Endothelial cell of umbilical vein (primary cell): ENCODE measurements around the gene ZBTB20. TPM values are rescaled to one million over a fixed set of nuclear protein-coding genes. Genes with fewer than 3 reads are reported as not detected.

Source experiments
- BruUV-seq: library from RNA; stranded (reverse); fragments of 400-500 nt; replicated peaks from 2 replicates; lab custom pipeline; 2021; lab: Mats Ljungman, UMichigan
- CTCF ChIA-PET: fragments of 300-600, 350-600 bp; sonication (Branson Sonifier 250); formaldehyde crosslinking; loops from one replicate; lab custom pipeline; 2021; ENCODE audit warnings: antibody characterized with exemption, inconsistent platforms; lab: Charles Lee
- POLR2A ChIA-PET: fragments of 300-600, 350-600 bp; sonication (Branson Sonifier 250); formaldehyde crosslinking; loops from one replicate; lab custom pipeline; 2021; ENCODE audit warnings: antibody characterized with exemption, inconsistent platforms; lab: Charles Lee
- DNase-seq: peaks from one replicate; pipeline ENCODE4 v3.0.0-alpha.2; 2011; ENCODE audit warnings: low read depth, low spot score
- FAIRE-seq: peaks from 2 replicates; lab custom pipeline; 2011; peaks lifted over from hg19 to GRCh38; lab: Jason Lieb, UNC
- H2AFZ ChIP-seq: 2 replicates; pipeline ENCODE4 v1.6.0; 2012; ENCODE audit warnings: low read depth, low read length, control low read depth, inconsistent platforms
- H3K27ac ChIP-seq: 2 replicates; pipeline ENCODE4 v1.5.1; 2011; ENCODE audit warnings: low read depth, mild to moderate bottlenecking, control low read depth, low read length, moderate library complexity; ENCODE audit not compliant: insufficient read depth
- H3K27me3 ChIP-seq, 2 experiments: 2 replicates each; pipeline versions ENCODE4 v1.6.0 to v1.6.1; 2011; ENCODE audit warnings: low read length in 2 of 2, mixed read lengths in 1 of 2; ENCODE audit not compliant: control insufficient read depth in 2 of 2, insufficient read depth in 2 of 2
- H3K36me3 ChIP-seq, 2 experiments: 2 replicates in 1 of 2; 3 replicates in 1 of 2; pipeline ENCODE4 v1.5.1; 2011; ENCODE audit warnings: low read length in 2 of 2, mild to moderate bottlenecking in 1 of 2, moderate library complexity in 1 of 2; ENCODE audit not compliant: control insufficient read depth in 2 of 2, insufficient read depth in 2 of 2; ENCODE audit errors: extremely low read depth in 1 of 2
- H3K4me1 ChIP-seq: 3 replicates; pipeline ENCODE4 v1.5.1; 2011; ENCODE audit warnings: mild to moderate bottlenecking, low read length; ENCODE audit not compliant: control insufficient read depth, insufficient read depth; ENCODE audit errors: extremely low read depth
- H3K4me2 ChIP-seq: 2 replicates; pipeline ENCODE4 v1.6.1; 2011; ENCODE audit warnings: low read length, control low read depth, mixed read lengths; ENCODE audit not compliant: insufficient read depth
- H3K4me3 ChIP-seq, 3 experiments: fragments of 200-600 bp in 1 of 3; sonication (generic), shearing (Covaris generic) in 1 of 3; replicated peaks in 1 of 3; 2 replicates each; pipeline ENCODE4 v1.5.1; 2011 to 2016; ENCODE audit warnings: control low read depth in 3 of 3, low read length in 3 of 3, mild to moderate bottlenecking in 2 of 3, inconsistent platforms in 1 of 3, low read depth in 1 of 3, moderate library complexity in 1 of 3; ENCODE audit not compliant: insufficient read depth in 1 of 3
- H3K79me2 ChIP-seq: 2 replicates; pipeline ENCODE4 v1.6.0; 2012; ENCODE audit warnings: low read length, inconsistent platforms; ENCODE audit not compliant: control insufficient read depth, insufficient read depth
- H3K9ac ChIP-seq: replicated peaks from 2 replicates; pipeline ENCODE3; 2011; ENCODE audit warnings: low read length, control low read depth; ENCODE audit not compliant: insufficient read depth; ENCODE audit errors: extremely low read depth
- H3K9me1 ChIP-seq: replicated peaks from 3 replicates; pipeline ENCODE4 v1.6.0; 2011; ENCODE audit warnings: mild to moderate bottlenecking, low read length; ENCODE audit not compliant: control insufficient read depth, insufficient read depth; ENCODE audit errors: extremely low read depth
- H3K9me3 ChIP-seq: replicated peaks from 2 replicates; pipeline ENCODE4 v1.5.1; 2012; ENCODE audit warnings: low read length, inconsistent platforms; ENCODE audit not compliant: control insufficient read depth, insufficient read depth
- H4K20me1 ChIP-seq: replicated peaks from 2 replicates; pipeline ENCODE3; 2011; ENCODE audit warnings: mild to moderate bottlenecking, low read length; ENCODE audit not compliant: control insufficient read depth, insufficient read depth; ENCODE audit errors: extremely low read depth
- CTCF ChIP-seq, 2 donors: IDR thresholded peaks; 1 replicate in 1 of 2; 2 replicates in 1 of 2; pipeline ENCODE4 v1.5.1; 2011; ENCODE audit warnings: low read length in 2 of 2, mild to moderate bottlenecking in 2 of 2, moderate library complexity in 2 of 2, control low read depth in 1 of 2, inconsistent platforms in 1 of 2, low read depth in 1 of 2; ENCODE audit not compliant: insufficient read depth in 1 of 2; ENCODE audit errors: extremely low read depth in 1 of 2
- EZH2 ChIP-seq: IDR thresholded peaks from 2 replicates; pipeline ENCODE4 v1.6.1; 2012; ENCODE audit warnings: borderline replicate concordance, low read depth, mild to moderate bottlenecking, moderate library complexity, low read length, inconsistent platforms; ENCODE audit not compliant: severe bottlenecking
- FOS ChIP-seq: IDR thresholded peaks from 2 replicates; pipeline ENCODE4 v1.6.1; 2011; ENCODE audit warnings: mild to moderate bottlenecking, low read length, moderate library complexity, borderline replicate concordance; ENCODE audit not compliant: insufficient read depth
- GATA2 ChIP-seq: IDR thresholded peaks from 2 replicates; pipeline ENCODE4 v1.7.0; 2011; ENCODE audit warnings: low read depth, mild to moderate bottlenecking, moderate library complexity, mixed read lengths, low read length; ENCODE audit not compliant: insufficient read length, insufficient read depth
- MYC ChIP-seq: IDR thresholded peaks from one replicate; pipeline ENCODE4 v1.6.1; 2011; ENCODE audit warnings: mild to moderate bottlenecking, low read depth, low read length
- POLR2AphosphoS5 ChIP-seq: IDR thresholded peaks from 2 replicates; pipeline ENCODE4 v1.6.1; 2012; ENCODE audit warnings: low read depth, mild to moderate bottlenecking, control low read depth, low read length, moderate library complexity; ENCODE audit not compliant: insufficient read depth
- dilution Hi-C: fragments of 300-500 bp; cut with MboI; formaldehyde crosslinking; loops from one replicate; pipeline ENCODE4 v1.15.0; 2019; ENCODE audit warnings: low sequenced_read_pairs; ENCODE audit not compliant: extremely low pct_ligation_motif_present
- intact Hi-C: fragments of 100-400 bp; cut with micrococcal nuclease; formaldehyde crosslinking; loops from one replicate; pipeline ENCODE4 v1.10.0; 2022
- polyA plus RNA-seq, 4 experiments: library from polyadenylated mRNA; depleted of rRNA in 3 of 4; stranded (reverse) in 3 of 4; unstranded in 1 of 4; fragments of >200 nt; gene quantifications; 2 replicates each; pipeline versions ENCODE4 v1.2.1 to v1.2.3, GENCODE V29; 2011 to 2012; ENCODE audit warnings: missing spikeins in 1 of 4
- total RNA-seq: library from RNA; stranded (reverse); gene quantifications from 2 replicates; pipeline ENCODE4 v1.2.3, GENCODE V29; 2021

The ZBTB20 gene
- total and polyA plus RNA-seq, 2 donors (not counting 3 experiments of a cell fraction or from before 2014, with no cell fraction given): 2.1 to 20.5 TPM

DNA sequence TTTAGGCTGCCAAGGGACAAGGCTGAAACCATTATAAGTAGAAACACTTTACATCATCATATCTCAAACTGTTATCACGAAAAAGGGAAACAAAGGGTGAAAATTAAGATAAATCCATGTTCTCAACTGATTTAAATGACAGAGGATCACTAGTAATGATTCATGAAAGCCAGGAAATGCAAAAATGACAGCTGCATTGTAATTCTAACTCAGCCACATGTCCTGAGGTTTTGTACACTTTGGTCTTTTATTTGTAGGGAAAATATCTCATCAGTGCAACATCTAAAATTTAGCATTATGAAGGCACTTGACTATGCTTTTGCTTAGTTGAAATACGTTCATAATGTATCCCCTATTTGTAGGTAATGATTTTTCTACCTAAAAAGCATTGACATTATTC is 473.6 kb downstream of the ZBTB20 start:
- TF ChIP-seq CTCF (IDR thresholded peaks at IDR 0.05; ENCODE audit: extremely low read depth in 1 of 2, insufficient read depth in 1 of 2, low read depth in 1 of 2, low read length in 2 of 2): no peak
- no TSS peak for BruUV-seq
- no peaks in the 10 kb centered on the region for H3K79me2 ChIP-seq
- H2AFZ ChIP-seq: no peak overlapping the region
- dilution Hi-C loops: no loop called here
- ChIA-PET CTCF (interaction anchor here (1.3 to 2.2 kb wide), 3 partner anchors 12 to 19 kb away, joined by 3 to 6 read pairs (median 3); no protein-coding TSS in a partner anchor), POLR2A (no interaction called here)
- intact Hi-C loops: no loop called here
- no peaks in the 10 kb centered on the region for H3K9me1 ChIP-seq
- DNase-seq (no peak), FAIRE-seq (peak; percentile 31)
- no peaks in the 10 kb centered on the region for H3K27me3 ChIP-seq
- H3K27ac ChIP-seq: no peak overlapping the region
- H3K4me2 ChIP-seq: no peak overlapping the region
- no peaks in the 10 kb centered on the region for H3K36me3 ChIP-seq
- H3K4me3 ChIP-seq: no peak overlapping the region
- H3K9me3 ChIP-seq: no peaks in the 10 kb centered on the region
- no peak overlapping the region for H3K9ac ChIP-seq
- no peaks in the 10 kb centered on the region for H3K4me1 ChIP-seq
- no peaks in the 10 kb centered on the region for H4K20me1 ChIP-seq

DNA sequence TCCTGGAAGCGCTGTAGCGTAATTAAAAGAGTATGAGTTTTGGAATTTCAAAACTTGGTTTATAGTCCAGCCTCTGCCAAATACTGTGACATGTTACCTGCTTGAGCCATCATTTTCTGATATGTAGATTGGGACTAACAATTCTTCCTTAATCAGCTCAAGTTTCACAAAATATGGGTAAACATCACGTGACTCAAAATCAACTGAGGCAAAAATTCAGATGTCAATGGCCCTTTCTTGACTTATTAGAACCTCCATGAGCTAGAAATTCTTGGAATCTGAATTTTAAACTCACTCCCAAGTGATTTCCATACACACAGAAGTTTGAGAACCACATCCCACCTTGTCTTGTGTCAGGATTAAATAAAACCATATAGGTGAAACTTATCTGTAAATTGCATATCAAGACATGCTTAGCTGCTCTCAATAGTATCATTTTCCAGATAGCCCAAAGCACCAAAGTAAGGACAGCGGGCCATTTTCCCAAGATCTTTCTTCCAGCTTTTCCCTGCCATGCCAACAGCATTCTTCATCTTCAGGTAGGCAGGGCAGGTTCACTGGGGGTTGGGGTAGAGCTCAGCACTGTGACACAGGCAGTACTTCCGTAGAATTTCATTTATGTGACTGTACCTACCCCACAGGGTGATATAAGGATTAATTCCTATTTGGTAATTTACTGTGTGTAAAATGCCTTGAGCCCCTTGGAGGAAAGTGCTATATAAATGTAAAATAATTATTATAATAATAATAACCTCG is 474.2 kb downstream of the ZBTB20 start:
- H3K27ac ChIP-seq: no peak overlapping the region
- H3K9me3 ChIP-seq: no peaks in the 10 kb centered on the region
- FAIRE-seq: no peak
- DNase-seq: no peak
- H3K4me2 ChIP-seq: no peak overlapping the region
- no TSS peak for BruUV-seq
- no peaks in the 10 kb centered on the region for H3K9me1 ChIP-seq
- no peaks in the 10 kb centered on the region for H3K4me1 ChIP-seq
- H3K36me3 ChIP-seq: no peaks in the 10 kb centered on the region
- no peak for TF ChIP-seq EZH2
- TF ChIP-seq POLR2AphosphoS5: no peak
- TF ChIP-seq MYC: no peak
- TF ChIP-seq GATA2: no peak
- no peak for TF ChIP-seq FOS
- H3K27me3 ChIP-seq: no peaks in the 10 kb centered on the region
- intact Hi-C loops (no loop called here), dilution Hi-C loops (no loop called here)
- CTCF ChIA-PET: interaction anchor here (1.2 to 2.2 kb wide), 3 partner anchors 12 to 22 kb away, joined by 3 to 6 read pairs (median 3); no protein-coding TSS in a partner anchor
- no peak overlapping the region for H3K9ac ChIP-seq
- no peak overlapping the region for H3K4me3 ChIP-seq
- H3K79me2 ChIP-seq: no peaks in the 10 kb centered on the region
- POLR2A ChIA-PET: no interaction called here
- H4K20me1 ChIP-seq: no peaks in the 10 kb centered on the region
- H2AFZ ChIP-seq: no peak overlapping the region
